ENCODE results near the gene GULP1.
"Not testable (repeated sequence)": the region's sequence is repeated elsewhere in the genome, so short reads cannot be mapped to it uniquely, and the experiment has no call there.

The GULP1 gene

DNA sequence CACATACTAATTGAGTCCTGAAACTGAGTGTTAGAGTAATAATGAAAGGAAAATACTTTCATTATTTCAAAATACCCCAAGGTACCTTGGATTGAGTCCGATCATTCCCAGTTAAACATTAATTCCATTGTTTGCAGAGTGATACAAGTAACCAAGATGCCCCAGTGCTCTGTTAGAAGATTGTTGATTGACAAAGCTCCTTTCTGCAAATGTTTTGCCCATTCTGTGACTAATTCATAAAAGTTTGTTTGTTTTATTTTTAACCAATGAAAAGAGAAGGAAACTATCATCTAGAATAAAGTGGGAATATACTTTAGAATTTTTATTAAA is 124.0 kb downstream of the GULP1 start:
- no peak for DNase-seq

DNA sequence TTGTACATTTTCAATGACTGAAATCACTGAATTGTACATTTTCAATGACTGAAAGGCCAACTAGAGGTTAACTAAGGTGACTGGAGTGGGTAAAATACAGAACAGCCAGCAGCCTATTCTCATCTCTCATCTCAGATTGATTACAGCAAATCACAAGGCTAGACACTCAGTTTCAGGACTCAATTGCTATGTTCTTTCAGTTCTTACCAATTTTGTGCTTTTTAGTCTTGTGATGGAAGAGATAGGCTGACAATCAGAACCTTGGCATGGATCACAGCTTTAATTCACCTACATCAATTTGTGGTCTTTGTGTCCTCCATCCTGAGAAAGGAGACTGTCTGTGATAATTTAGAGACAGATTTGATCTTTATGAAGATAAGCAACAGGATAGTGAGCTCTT is 124.7 kb downstream of the GULP1 start:
- DNase-seq: no peak

DNA sequence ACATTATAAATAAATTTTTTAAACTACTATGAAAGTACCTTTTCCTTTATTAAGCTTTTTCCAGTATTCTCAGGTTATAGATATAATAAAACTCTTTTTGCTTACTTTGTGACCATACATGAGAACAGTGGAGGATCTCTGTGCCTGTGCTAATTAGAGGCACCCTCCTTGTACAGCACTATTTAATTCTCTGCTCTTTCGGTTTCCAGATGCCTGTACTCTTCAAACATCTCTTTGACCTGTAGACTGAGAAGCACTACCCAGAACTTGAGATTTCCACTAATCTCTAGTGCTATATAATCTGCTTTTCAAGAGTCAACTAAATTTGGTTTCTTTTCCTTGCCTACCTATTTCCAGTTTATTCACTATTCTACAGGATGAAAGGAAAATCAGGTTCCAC is 131.1 kb downstream of the GULP1 start:
- no peak for DNase-seq

- no peak for DNase-seq
These were observed 133.6 kb downstream of the GULP1 start for GRCh38 chr2:188425266-188425665.

- no peak for DNase-seq
These were observed 134.4 kb downstream of the GULP1 start for GRCh38 chr2:188426121-188426520.

- DNase-seq: no peak
These were observed 139.0 kb downstream of the GULP1 start for GRCh38 chr2:188430705-188431104.

GRCh38 chr2:188434018-188434417 is 142.3 kb downstream of the GULP1 start:
- no peak for DNase-seq

GRCh38 chr2:188435115-188435514 is 143.4 kb downstream of the GULP1 start:
- no peak for DNase-seq

- DNase-seq: no peak
These were observed 145.9 kb downstream of the GULP1 start for GRCh38 chr2:188437537-188437936.

DNA sequence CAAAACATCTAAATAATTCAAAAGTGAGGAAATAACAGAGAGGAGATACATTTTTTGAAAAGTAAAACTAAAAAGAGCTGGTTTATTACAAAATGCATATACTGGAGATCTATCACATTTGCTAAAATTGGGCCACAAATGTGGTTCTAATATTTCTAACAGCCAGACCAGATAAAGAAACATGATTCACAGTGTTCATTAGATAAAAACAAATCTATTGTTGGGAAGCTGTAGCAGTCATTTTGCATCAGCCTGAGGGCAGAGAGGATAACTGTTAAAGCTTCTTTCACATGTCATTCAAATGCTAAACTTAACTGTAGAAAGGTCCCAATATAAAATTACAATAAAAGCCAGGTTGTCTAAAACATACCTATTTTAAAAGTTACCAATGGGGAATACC is 148.3 kb downstream of the GULP1 start:
- no peak for DNase-seq

DNA sequence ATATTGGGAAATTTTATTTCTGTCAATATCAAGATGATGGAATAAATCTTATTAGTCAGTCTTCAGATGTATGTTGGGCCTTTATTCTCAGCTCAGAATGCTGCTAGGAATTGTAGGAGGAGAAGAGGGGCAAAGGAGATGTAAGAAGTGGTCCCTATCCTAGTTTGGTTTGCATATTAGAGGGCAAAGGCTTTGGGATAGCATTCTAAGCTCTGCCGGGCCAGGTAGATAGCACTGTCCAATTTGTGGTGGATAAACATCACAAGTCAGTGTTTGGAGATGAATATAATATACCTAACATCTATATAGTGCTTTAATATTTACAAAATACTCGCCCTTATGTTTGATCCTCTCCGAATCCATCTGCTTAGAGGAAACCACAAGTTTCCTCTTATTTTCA is 149.2 kb downstream of the GULP1 start:
- DNase-seq: no peak

- DNase-seq: no peak
These were observed 149.7 kb downstream of the GULP1 start for GRCh38 chr2:188441288-188441947.

DNA sequence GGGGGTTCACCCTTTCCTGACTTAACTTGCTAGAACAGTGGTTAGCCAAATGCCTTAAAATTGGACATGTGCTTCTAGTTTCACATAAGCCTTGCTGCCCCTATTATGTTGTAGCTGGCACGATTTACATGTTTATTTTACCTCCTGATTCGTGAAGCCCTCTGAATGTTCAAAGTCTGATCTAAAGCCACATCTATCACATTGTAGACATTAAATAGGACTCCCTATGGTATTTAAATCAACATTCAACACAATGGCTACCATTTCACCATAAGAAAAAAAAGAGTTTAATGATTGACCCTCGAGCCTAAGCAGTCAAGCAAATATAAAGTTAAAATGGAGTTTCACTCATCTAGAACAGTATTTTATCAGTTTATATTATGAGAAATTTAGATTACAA is 151.5 kb downstream of the GULP1 start:
- no peak for DNase-seq

DNA sequence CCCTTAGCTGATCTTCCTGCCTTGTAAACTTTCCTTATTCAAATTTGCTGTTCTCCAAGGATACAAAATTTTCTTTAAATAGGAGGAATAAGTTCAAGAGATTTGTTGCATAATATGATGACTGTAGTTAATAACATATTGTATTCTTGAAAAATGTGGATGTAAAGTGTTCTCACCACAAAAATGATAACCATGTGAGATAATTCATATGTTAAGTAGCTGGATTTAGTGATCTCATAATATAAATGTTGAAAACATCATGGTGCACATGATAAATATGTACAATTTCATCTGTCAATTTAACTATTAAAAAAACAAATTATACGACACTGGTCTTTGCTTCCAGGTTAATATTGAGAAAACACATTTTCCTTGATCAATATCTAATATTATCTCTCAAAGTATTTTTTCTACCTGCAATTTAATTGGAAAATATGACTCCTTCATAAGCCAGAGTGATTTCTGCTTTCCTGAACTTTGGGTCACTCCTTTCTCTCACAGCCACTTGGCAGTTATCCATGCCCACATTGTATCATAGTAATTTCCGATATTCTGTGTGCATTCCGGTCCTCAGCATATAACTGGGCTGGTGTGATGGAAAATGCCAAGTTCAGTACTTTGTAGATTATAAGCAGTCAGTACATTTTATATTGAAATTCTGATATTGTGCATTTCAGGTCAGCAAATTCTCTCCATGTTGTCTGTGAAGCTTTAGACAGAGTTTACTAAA is 152.6 kb downstream of the GULP1 start:
- DNase-seq: no peak

- DNase-seq: no peak
These were observed 157.9 kb downstream of the GULP1 start for GRCh38 chr2:188449561-188449960.

DNA sequence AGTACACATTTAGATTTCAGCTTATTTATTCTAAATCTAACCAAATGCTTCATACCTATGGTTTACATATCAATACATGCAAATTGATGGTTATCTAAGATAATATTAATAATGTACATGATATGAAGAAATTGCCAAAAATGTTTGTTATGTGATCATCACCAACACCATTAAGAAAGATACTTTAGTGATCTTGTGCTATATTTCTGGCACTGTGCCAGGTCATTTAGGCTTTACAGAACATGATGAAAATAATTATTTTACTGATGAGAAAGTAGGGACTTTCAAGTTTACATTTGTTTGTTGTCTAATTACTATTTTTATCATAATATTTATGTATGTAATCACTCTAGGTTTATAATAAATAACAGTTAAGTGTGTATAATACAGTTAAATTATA is 158.3 kb downstream of the GULP1 start:
- no peak for DNase-seq

DNA sequence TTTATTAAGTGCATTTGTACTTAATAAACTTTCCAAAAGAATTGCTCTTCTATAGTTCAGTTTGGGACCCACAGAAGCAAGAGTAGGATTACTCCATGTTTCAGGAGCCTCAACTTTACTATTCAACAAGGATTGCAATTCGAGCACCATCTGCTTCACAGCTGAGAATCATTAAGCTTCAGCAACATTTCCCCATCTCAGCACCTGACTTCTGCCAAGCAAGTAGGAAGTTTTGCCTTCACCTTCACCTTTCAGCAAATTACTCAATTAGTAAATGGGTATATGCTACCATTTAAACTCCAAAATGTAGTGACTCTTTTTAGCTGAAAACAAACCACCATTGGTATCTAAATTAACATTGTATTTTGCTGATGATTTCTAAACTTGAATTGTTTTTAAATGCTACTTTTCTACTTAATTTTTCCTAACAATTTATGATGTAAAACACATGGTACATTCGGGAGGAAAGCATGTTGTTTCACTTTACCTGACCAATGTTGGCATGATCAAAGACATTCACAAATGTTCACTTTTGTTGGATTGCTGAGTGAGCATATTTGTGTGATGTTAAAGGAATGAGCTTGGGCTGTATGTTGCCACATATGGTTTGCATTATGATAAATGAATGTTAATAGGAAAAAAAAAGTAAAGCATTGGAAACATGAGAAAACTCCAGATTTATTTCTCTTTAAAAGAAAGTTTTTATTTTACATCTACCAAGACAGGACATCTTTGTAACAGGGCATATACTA is 159.2 kb downstream of the GULP1 start:
- no peak for DNase-seq

- DNase-seq: no peak
These were observed 160.4 kb downstream of the GULP1 start for GRCh38 chr2:188452084-188452483.

DNA sequence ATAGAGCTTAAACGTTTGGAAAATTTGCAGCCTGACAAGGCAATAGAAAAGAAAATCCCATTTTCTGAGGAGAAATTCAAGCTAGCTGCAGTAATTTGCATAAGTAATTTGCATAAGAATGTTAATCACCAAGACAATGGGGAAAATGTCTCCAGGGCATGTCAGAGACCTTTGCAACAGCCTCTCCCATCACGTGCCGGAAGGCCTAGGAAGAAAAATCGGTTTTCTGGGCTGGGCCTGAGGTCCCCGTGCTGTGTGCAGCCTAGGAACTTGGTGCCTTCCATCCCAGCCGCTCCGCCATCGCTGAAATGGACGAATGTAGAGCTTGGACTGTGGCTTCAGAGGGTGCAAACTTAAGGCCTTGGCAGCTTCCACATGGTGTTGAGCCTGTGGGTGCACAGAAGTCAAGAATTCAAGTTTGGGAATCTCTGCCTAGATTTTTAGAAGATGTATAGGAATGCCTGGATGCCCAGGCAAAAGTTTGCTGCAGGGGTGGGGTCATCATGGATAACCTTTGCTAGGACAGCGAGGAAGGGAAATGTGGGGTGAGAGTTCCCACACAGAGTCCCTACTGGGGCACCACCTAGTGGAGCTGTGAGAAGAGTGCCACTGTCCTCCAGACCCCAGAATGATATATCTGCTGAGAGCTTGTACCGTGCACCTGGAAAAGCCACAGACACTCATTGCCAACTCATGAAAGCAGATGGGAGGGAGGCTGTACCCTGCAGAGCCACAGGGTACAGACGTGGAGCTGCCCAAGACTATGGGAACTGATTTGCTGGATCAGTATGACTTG is 164.6 kb downstream of the GULP1 start:
- DNase-seq: no peak

DNA sequence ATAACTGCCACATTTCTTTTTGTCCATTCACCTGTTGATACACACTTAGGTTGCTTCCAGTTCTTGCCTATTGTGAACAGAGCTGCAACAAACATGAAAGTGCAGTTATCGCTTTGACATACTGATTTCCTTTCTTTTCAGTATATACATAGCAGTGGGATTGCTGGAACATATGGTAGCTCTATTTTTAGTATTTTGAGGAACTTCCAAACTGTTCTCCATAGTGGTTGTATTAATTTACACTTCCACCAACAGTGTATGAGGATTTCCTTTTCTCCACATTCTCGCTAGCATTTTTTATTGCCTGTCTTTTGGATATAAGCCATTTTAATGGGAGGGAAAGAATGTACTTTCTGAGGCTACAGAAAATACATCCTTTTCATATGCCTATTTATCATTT is 167.4 kb downstream of the GULP1 start:
- DNase-seq: no peak

DNA sequence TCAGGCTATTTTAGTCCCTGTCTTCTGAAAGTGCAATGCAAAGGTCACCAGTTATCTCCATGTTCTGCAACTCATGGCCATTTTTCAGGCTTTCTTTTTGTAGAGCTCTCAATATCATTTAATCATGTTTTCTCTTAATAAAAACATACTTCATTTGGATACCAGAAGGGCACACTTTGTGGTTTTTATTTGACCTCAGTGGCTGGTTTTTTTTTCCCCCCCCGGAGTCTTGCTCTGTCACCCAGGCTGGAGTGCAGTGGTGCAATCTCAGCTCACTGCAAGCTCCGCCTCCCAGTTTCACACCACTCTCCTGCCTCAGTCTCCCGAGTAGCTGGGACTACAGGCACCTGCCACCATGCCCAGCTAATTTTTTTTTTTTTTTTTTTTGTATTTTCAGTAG is 174.4 kb downstream of the GULP1 start:
- not testable (repeated sequence) for DNase-seq

DNA sequence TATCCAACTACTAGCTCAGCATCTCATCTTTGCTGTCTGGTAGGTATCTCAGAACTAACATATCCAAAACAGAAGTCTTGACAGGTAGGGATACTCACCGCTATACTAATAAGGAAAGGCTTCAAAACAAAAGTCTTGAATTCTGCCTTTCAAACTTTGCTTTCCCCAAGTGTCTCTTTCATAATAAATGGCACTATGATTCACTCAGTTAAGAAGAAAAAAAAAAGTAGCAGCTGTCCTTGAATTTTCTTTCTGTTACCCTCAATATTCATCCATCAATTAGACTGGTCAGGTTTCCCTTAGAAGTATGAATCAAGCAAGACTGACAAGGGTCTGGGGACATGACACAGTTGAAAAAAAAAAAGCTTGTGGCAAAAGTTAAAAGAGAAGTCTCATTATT is 175.1 kb downstream of the GULP1 start:
- no peak for DNase-seq

All from nucleus accumbens (tissue), 56 donors.